IPS-NIHi7 (cell line): ENCODE results near the gene MDGA2.
"Not testable (repeated sequence)": the region's sequence is repeated elsewhere in the genome, so short reads cannot be mapped to it uniquely, and the experiment has no call there.

Source experiments
- DNase-seq: peaks from one replicate; pipeline ENCODE4 v3.0.0; 2012; ENCODE audit warnings: mixed read lengths; ENCODE audit errors: extremely low spot score

Gene MDGA2

DNA sequence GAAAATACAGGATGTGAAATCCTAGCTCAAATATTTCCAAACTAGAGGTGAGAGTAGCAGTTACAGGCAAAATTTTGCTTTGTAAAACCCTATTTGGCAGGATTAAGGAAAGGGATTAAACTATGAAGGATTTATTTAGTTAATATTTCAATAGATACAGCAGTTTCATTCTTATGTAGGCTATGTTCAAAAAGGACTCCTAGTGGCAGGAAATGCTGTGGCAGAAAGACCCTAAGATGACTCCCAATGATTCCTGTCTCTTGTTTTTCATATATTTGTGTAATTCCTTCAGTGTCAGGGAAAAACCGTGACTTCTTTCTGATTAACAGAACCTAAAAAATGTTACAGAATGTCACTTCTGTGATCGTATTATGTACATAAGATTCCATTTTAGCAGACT, 724.3 kb downstream of the MDGA2 start:
- no peak for DNase-seq

DNA sequence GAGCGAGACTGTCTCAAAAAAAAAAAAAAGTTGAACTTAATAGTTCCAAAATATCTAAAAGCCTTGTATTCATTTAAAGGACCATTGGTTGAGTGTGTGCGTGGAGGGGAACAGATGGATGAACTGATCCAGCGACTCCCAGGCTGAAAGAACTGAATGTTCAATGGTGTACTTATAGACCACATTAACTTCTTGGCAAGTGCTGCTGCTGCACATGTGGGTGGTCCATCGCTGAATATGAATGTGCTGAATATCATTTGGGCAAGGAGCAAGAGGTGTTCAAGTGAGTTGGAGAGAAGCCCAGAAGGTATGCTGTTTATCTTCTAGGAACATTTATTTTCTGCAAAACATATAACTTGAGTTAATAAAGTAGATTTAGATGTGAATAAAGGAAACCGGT, 734.8 kb downstream of the MDGA2 start:
- no peak for DNase-seq

DNA sequence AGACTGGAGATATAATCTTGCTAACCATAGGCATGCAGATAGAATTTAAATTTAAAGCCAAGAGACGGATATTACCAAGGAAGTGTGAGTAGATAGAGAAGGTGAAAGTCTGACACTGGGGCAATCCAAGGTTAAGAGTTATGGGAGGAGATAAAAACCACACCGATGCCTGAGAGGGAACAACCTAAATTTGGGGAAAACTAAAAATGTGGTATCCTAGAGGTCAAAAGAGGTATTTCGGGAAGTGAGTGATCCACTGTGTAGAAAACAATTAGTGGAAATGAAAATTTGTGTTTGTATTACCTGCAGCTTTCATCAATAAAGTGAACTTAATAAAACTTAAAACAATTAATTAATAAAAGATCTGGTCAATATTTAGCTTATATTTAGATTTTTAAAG, 754.9 kb downstream of the MDGA2 start:
- DNase-seq = no peak

DNA sequence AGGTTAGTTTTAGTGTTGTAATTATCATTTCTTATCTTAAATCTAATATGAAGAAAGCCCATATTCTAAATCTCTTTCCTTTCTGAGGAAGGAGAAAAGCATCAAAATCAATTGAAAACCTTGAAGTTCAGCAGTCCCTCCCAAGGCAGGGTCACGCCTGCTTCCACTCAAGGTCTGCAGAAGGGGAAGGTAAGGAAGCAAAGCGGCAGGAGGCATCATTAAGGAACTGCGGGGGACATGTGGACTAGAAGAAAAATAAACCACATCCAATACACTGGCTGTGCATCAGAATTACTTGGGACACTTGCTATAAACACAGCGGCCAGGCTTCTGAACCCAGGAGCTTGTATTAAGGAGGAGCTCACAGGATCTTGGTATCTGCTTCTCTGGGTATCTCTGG, 759.9 kb downstream of the MDGA2 start:
- DNase-seq = not testable (repeated sequence)

DNA sequence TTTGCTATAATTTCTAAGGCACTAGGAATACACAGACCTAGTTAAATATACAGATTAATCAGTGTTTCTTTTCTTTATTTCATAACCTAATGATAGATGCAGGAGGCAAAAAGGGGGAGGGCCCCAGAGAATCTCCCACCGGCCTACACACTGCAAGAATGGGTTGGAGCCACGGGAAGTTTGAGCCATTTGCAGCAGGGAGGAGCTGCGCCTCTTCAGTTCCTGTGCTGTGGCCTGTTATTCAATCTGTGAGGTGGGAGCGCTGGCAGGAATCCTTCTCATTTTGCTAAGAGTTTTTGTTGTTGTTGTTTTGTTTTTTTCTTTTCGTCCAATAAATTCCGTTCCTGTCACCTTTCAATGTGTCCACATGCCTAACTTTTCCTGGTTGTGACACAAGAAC, 772.6 kb downstream of the MDGA2 start:
- no peak for DNase-seq

DNA sequence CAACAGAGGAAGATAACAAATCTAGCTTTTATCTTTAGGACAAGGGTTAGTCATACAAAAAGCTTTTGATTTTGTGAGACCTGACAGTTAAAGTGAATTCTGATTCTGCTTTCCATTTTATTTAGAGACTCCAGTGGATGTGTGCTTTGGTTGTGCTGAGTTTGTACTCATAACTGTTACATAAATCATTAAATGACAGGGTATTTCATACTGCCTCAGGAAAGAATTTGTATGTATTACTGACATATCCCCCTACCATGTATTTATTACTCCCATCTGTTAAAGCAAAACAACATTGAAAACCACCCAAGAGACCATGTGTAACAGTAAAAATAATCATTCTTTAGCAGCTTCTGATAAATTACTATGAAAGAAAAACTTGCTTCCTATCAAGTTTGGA, 780.9 kb downstream of the MDGA2 start:
- DNase-seq = no peak

DNA sequence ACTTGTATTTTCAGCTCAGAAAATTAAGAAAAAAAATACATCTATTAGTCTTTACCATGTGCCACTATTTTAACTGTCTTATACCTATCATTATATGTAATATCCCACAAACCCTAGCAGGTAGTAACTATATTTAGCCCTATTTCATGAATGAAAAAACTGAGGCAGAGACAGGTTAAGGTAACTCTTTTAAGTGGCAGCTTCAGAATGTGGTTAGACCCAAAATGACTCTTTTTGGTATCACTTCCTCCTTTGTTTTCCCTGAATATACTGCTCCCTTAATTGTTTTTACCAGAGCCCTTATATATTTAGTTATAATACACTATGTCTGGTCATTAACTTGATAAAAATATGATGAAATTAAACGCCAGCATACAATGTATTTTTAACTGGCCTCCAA, 788.3 kb downstream of the MDGA2 start:
- DNase-seq = no peak

DNA sequence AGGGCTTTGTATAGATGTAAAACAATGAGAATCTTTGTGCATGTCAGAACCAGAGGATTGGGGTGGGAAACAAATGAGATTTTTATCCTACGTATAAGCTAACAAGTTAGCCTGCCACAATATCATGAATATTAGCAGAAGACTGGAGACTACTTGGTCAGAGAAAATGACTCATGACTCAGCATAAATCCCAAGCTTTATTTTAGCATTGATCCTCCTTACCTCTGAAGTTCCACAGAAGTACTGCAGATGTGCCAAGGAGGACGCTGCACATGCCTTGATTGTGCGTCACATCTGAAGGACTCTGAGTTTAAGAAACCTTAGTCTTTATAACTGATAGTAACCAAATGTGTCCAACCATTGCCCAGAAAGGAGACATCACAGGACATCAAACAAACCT, 789.8 kb downstream of the MDGA2 start:
- no peak for DNase-seq

DNA sequence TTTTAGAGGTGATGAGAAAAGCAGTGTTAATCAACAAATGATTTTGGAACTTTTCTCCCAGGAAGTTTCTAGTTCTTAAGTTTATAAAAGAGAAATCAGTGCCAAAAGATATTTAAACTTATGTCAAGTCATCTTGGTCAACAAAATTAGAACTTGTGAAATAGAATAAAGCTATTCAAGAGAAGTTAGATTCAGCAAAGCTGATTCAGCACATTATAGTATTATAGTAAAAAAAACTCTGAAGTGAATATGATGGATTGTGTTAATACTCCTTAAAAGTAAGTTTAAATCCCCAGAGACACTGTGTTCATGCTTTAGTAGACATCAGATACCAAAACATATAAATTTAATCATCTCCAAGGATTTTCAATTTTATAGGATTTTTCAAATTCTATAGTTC, 813.7 kb downstream of the MDGA2 start:
- DNase-seq = no peak

DNA sequence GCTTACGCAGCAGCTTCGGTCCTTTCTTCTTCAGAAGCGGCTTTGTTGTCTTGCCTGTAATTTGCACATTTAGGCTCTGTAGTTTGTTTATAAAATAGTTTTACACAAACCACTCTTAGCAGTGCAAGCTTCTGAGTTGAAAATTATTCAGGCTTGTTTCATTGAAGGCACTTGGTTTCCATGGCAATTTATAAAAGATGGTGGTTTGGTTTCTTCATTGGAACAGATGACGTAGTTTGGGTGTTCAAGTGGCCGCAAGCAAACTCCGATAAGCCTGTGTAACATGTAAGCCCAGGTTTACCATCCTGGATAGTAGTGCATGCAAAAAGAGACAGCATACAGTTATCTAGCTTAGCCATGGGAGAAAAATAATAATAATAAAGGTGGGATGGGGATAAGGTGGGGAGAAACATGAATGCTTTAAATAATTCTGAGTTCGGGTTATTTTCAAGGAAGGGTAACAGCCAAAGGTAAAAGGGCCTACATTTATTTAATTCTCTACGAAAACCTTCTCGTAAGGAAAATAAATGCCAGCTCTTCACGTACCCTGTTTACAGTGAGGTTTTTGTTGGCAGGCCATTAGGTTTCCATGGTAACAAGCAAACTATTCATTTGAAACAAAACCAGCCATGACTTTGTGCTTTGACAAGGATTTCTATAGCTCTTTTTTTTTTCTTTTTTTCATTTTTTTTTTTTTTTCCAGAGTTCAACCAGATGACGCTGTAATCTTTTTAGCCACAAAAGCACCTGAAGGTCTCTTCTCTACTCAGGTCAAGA, 834.3 kb downstream of the MDGA2 start:
- DNase-seq = no peak

DNA sequence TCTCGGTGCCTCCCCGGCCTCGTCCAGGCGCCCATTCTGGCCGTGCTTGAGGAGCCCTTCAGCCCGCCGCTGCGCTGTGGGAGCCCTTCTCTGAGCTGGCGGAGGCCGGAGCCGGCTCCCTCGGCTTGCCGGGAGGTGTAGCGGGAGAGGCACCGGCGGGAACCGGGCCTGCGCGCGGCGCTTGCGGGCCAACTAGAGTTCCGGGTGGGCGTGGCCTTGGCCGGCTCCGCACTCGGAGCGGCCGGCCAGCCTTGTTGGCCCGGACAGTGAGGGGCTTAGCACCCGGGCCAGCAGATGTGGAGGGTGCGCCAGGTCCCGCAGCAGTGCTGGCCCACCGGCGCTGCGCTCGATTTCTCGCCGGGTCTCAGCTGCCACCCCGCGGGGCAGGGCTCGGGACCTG, 855.1 kb downstream of the MDGA2 start:
- no peak for DNase-seq

DNA sequence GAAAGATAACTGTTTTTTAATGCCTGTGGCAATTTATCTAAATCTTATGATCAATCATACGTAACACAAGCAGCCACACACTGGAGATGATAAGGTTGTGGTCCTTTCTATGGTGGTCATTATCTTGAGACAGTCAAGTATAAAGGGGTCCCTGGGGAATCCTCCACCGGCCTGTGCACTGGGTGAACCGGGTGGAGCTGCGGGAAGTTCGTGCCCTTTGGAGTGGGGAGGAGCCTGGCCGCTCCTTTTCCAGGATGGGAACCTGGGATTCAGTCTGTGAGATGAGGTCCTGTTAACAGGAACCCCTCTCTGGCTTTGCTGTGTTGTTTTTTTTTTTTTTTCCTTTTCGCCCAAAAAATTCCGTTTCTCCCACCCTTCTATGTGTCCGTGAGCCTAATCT, 856.3 kb downstream of the MDGA2 start:
- no peak for DNase-seq

DNA sequence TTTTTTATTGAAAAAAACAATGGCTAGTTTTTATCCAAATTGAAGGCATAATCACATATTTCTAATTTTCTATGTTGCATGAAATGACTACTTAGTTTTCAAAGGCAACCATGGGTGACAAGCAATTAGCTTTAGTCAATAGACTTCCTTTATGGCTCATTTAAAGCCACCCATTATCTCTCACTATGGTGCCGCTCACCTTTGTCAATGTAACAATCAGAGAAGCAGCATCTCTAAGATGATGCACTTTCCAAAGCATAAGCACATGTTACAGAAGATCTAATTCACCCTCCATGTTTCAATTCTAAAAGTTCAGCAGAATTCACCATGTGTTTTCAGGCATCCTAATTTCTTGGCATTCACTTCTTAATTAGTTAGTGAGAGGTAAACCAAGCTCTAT, 857.3 kb downstream of the MDGA2 start:
- DNase-seq = no peak

DNA sequence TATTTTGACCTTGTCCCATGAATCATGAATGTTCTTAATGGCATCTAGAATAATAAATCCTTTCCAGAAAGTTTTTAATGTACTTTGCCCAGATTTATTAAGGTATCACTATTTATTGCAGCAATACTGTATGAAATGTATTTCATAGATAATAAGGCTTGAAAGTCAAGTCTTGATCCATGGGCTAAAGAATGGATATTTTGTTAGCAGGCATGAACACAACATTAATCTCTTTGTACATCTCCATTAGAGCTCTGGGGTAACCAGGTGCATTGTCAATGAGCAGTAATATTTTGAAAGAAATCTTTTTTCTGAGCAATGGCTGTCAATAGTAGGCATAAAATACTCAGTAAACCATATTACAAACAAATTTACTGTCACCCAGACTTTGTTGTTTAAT, 882.3 kb downstream of the MDGA2 start:
- DNase-seq = no peak
